Stimulated activated CD4-positive, alpha-beta T cell treated with anti-CD3 and anti-CD28 coated beads, Interleukin-15, amount 100 ng/mL, for 24 hours (primary cell): ENCODE data around the gene USP28.

Experiments used
- DNase-seq: peaks from one replicate; pipeline ENCODE4 v3.0.0-alpha.2; 2020

Gene USP28

DNA sequence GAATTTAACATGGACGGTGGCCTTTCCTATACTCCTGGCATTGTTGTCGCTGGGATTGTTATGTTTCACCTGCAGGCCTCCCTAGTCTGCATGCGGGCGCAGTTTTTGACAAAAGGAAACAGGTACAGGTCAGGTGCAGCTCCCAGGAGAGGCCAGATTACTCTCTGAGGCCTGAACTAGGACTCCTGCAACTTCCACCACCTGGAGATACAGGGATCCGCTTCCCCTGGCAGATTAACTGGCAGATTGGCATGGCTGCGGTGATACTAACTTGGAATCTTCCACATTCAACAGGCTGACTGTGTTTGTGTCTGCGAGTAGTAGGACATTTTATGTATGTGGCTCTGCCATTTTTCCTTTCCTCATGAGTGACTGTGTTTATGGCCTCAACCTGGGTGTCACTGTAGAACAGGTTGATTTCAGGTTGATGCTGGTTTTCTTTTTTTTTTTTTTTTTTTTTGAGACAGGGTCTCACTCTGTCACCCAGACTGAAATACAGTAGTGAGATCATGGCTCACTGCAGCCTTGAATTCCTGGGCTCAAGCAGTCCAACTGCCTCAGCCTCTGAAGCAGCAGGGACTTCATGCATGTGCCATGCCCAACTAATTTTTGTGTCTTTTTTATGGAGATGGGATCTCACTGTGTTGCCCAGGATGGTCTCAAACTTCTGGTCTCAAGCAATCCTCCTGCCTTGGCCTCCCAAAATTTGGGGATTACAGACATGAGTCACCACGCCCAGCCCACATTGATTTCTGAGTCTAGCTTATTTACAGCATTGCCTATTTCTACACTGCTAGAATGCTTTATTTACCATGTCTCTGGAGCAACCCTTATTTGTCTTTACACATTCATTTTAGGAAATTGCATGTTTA is 1.7 kb upstream of the USP28 start:
- DNase-seq: no peak

DNA sequence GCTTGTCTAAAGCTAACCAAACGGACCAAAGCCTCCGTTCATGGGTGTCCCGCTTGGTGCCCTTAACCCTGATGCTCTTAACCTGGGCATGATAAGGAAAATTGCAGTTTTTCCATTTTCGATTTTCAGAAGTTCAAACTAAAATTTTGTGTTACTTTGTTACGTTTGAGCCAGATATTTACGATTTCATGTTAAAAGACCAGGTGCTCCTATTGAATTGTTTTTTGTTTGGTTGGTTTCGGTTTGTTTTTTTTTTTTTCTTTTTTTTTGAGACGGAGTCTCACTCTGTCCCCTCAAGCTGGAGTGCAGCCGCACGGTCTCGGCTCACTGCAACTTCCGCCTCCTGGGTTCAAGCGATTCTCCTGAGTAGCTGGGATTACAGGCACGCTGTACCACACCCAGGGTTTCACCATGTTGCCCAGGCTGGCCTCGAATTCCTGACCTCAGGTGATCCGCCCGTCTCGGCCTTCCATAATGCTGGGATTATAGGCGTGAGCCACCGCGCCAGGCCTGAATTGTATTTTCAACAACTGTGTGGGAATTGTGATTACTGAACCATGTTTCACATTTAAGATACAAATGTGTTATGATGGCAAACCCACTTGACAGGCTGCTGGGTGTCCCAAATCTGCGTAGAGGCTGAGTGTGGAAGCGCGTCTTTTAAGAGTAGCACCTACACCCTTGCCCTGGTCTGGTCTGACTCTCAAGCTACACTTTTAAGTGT is 864 bp upstream of the USP28 start:
- no peak for DNase-seq

DNA sequence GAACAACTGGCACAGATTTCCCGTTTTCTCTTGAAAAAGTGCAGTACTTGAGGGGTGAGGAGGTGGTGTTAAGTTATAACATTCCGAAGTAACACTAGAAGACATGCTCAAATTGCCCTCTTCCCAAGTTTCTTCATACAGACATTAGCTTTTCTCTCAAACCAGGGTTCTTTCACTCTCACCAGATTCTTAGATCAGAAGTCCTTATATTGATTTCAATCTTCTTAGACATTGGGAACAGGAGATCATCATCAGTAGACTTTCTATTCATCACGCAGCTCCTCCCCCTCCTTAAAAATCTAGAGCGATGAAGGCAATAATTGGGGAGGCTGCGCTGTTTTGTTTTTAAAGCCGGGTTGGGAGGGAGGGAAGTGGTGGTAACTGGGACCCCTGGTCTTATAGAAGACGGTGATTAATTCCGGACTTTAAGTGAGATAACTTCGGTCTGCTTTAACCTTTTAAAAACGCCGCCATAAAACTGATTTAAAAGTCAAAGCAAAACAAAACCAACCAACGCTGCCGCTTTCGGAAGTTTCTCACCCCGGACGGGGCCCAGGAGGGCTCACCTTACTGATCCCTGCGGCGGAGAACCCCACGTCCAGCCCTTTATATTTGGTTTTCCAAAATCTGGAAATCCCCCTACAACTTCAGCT is 665 bp downstream of the USP28 start:
- DNase-seq: no peak

DNA sequence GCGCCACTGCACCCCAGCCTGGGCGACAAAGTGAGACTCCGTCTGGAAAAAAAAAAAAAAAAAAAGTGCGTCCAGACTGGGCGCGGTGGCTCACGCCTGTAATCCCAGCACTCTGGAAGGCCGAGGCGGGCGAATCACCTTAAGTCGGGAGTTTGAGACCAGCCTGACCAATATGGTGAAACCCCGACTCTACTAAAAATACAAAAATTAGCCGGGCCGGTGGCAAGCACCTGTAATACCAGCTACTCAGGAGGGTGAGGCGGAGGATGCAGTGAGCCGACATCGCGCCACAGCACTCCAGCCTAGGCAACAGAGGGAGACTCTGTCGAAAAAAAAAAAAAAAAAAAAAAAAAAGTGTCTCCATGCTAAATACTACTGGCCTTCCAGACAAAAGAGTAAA is 1.3 kb downstream of the USP28 start:
- no peak for DNase-seq

DNA sequence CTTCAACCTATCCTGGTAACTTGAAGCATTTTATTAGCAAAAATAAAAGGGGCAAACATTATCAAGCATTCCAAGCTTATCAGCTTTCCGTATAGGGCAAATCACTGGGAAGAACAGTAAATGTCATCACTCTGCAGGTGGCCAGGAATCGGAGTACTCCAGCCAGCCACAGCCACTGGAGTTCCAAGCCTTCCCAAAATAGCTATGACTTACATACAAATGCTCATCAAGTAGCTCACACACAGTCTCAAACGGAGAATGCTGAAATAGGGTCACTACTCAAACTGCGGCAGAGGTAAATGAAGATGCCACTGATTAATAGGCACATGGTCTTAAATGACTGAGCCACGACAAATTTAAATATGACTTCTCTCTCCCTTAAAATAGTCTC is 2.1 kb downstream of the USP28 start:
- no peak for DNase-seq

DNA sequence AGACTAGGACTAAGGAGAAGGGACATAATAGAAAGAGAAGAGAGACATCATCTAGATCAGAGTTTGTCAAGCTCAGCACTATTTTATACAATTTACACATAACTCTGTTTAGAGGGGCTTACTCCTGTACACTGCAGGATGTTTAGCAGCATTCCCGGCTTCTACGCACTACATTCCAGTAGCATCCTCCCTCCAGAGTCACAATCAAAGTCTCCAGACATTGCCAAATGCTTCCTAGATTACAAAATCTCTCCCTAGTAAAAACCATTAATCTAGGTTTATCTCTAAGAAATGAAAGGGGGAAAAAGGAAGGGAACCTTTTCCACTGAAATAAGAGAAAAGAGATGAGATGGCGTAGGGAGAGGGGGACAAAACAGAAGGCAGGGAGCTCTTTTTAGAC is 4.0 kb downstream of the USP28 start:
- DNase-seq: no peak

DNA sequence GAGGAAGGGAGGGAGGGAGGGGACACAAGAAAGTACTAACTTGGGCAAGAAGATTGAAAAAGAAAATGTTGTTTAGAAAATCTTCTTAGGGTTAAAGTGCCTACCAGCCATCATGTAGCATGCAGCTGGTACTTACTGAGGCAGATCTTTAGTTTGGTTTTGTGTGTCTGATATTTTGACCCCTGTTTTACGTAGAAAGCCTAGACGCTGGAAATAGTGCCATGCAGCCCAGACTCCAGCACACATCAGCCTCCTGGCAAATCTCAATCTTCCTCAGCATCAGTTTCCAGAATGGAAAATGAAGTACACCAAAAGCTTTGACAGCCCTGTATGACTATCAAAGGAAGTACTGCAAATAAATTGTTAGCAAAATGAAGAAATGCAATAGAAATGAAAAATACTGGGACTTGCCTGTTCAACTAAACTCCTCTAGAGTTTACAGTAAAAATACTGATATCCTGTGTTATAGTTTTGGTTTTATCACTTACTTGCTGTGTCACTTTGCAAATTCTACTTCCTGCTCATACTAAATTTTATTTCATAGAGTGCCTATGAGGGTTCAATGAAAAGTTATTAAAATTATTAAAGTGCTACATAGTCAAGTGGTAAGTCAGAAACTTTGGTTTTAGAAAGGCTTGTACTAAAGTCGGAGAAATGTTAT is 7.4 kb downstream of the USP28 start:
- DNase-seq: no peak

DNA sequence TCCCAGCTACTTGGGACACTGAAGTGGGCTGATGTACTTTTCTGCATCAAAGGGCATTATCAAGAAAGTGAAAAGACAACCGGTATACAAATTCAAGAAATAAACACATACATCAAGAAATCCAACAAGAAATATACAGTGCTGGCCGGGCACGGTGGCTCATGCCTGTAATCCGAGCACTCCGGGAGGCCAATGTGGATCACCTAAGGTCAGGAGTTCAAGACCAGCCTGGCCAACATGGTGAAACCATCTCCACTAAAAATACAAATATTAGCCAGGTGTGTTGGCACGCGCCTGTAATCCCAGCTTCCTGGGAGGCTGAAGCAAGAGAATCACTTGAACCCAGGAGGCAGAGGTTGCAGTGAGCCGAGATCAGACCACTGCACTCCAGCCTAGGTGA is 9.5 kb downstream of the USP28 start:
- no peak for DNase-seq

DNA sequence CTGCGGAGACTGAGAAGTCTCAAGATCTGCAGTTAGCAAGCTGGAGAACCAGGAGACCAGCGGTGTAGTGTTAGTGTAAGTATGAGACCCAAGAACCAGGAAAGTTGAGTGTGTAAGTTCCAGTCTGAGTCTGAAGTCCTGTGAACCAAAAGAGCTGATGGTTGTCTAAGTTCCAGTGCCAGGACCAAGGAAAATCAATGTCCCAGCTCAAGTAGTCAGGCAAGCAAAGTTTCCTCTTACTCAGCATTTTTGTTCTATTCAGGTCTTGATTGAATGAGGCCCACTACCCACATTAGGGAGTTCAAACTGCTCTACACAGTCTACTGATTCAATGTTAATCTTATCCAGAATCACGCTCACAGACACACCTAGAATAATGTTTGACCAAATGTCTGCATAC is 11.0 kb downstream of the USP28 start:
- no peak for DNase-seq

DNA sequence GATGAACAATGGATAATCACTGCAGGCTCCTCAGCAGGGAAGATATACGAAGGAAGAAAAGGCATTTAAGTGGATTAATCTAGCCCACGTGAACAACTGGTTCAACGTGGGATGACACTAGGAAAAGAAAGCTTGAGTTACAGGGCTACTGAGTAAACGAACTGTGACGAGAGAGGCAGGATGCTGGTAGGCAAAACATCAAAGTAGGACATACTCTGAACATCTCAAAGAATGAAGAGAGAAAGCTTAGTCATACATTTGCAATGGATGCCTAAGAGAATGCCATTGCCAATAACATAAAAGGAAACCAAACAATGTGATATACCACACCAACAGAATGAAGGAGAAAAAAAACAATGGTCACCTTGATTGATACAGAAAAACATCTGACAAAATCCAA is 12.9 kb downstream of the USP28 start:
- DNase-seq: no peak

DNA sequence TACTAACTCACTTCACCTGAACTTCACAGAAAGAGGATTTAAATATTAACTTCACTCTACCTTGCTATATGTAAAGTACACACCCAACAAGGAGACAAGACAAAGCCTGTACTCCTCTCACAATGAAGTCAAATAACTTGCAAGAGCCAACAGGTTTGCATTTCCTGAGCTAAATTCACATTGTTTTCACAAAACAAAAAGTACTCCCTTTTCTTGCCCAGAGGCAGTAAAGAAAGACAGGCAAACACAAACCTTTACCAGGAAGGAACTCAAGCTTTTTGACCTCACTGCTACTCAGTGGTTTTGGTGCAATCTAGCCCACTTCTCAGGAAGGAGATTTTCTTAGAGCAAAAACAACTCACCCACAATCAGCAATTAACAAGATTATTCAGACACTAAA is 15.7 kb downstream of the USP28 start:
- DNase-seq: no peak

DNA sequence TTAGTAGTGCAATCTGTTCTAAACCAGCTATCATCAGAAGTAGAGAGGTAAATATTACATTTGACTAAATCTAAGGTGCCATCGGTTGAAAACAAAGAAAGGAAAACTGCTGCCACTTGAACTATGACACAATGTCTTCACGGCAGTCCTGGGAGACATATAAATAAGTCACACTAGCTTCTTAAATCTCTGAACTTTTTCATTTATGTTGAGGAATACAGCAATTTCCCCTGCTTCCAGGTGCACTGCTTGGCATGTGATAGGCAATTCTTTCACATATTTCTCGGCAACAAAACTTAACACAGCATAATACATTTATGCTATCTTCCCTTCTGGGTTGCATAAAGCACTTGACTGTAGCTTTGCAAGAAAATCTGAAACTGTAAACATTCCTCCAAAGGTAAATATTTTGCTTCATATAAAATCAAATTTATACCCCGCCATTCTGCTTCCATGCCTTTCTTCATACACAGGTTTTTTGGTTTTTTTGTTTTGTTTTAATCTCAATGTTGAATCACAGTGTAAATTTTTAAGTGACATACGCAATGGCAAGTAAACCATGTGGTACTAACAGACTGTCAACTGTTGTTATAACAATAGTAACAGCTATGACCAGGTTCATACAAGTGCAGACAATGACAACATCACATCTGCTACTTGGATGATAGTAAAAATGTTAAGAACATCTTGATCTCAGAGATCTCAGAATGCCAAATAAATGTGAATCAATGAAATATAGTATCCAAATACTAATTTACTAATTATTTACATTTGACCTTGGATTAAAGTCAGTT is 18.2 kb downstream of the USP28 start:
- DNase-seq: no peak

DNA sequence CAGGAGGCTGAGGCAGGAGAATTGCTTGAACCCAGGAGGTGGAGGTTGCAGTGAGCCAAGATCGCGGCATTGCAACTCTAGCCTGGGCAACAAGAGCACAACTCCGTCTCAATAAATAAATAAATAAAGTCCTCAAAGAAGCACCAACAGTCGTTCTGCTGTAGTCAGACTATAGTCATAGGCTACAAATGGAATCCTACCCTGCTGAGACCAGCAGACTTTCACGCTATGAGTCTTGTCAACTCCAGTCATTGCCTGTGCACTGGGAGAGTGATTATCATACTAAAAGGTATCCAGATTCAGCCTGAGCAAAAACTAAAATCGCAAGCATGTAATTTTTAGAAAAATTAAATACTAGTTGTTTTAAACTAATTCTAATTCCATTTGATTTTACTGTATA is 19.6 kb downstream of the USP28 start:
- no peak for DNase-seq

DNA sequence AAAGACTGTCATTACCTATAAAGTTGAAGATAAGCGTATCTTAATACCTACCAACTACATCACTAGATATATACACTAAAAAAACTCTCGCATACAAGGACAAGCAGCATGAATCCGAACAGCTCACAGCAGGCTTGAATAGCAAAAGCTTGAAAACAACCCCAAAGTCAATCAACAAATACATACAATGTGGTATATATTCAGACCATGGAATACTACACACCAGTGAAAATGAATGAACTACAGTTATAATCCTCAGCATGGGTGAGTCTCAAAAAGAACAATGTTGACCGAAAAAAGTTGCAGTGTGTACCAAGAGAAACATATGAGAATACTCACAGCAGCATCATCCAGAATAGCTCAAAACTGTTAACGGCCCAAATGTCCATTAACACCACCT is 25.2 kb downstream of the USP28 start:
- no peak for DNase-seq

DNA sequence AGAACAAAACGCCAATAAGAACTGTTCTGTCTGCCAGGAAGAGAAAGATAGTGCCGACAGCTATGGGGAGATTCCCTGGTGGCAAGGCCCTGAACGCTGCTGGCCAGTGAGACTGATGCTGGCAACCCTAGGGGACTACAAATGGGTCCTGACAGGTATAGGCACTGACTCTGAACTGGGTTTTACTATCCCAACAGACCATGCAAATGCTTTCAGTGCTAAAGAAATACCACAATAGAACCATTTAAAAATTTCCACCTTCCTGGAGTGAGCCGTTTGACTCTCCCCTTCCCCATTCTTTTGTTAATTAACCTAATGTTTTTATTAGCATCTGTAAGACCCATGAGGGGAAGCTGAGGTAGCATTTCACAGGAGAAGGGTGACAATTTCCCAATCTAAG is 25.7 kb downstream of the USP28 start:
- DNase-seq: no peak

DNA sequence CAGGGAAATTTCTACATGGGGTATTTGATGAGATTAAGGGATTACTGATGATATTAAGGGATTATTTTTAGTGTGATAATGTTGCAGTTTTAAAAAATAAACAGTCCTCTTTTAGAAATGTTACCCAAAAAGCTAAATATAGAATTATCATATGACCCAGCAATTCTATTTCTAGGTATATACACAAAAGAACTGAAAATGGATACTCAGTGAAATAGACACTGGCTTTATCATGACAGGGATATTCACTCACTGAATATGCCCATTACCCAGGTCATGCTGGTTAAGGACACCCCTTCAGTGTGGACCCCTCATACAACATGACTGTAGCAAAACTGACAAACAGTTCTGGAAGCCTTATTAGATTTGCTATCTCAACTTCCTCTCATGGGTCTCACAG is 27.8 kb downstream of the USP28 start:
- no peak for DNase-seq

DNA sequence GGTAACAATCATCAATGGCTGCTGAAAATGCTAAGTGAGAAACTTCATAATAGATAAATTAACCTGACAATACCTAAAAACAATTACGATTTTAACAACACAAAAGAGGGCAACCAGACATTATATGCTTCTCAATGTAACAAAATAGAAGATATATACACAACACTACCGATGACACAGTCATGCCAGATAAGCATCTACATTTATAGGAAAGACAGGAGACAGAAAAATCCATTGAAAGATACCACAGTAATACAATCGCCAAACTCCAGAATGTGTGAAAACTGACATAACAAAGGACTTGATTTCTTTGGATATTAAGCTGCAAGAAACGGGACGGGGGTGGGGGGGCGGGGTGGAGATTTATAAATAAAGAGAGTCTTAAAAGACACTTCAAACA is 28.3 kb downstream of the USP28 start:
- no peak for DNase-seq

DNA sequence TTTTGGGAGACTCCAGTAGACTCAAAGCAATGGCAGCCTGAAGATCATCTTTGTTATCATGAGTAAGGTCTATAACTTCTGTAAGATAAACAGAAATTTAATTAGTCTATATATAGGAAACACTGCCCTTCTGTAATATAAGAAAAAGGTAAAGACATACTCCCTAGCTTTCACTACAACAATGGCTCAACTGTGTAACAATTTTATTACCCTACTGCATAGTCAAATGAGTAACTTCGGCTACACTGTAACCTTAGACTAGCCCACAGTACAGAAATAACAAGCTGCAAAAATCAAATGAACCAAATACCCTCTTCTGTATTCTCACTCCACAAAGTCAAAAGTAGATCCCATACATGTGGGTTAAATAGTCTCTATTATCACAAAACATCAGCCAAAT is 33.7 kb downstream of the USP28 start:
- no peak for DNase-seq

DNA sequence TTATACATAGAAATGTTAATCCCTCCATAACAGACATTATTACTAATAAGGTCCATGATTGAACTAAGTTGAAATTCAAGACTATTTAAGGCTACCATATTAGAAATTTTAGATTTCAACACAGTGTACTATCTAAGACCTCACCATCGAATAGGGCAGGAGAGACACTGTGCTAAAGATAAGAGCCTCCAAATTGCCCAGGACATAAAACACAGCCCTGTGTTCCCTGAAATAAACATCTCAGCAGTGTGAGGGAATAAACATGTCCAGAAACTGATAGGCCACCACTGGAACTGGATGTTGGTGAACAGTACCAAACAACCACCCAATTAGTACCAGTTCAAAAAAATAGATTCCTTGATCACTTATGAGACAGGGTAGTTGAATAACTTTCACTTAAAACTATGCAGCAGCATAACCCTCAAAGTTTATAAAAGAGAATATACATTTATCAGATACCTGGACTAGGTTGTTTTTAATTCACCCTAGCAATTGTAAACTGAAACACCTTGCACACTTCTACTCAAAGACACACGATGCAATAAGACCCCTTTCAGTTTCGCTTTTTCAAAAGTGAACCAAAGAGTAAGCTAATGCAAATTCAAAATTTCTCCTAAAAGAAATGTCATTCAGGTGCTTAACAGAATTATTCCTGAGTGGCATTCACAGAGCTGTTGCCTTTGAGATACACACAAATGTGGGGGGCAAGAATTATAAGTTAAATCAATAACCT is 34.3 kb downstream of the USP28 start:
- no peak for DNase-seq

DNA sequence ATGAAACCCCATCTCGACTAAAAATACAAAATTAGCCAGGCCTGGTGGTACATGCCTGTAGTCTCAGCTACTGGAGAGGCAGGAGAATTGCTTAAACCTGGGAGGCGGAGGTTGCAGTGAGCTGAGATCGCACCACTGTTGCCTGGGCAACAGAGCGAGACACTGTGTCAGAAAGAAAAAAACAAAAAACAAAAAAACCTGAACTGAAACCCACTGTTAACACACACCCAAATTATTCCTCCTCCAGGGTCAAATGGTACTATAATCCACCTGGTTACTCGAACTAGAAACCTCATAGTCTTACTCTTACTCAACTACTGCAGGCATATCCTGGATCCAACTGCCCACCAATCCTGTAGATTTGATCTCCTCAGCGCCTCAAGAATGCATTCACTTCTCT is 35.5 kb downstream of the USP28 start:
- DNase-seq: no peak

DNA sequence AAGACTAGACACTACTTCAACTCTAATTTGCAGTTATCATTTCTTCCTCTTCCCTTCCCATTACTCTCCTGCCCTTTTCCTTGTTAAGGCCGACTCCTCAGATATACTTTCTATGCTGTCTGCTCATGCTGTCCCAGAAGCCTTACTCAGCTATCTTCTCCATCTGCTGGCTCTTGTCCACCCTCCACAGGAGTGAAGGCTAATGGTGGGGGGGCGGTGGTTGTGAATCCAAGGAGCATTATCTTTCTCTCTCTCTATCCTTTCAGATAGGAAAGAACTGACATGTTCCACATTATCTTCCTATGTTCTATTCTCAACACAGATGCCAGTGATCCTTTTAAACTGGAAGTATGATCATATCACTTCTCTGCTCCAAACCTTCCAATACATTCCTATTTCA is 37.4 kb downstream of the USP28 start:
- DNase-seq: no peak

DNA sequence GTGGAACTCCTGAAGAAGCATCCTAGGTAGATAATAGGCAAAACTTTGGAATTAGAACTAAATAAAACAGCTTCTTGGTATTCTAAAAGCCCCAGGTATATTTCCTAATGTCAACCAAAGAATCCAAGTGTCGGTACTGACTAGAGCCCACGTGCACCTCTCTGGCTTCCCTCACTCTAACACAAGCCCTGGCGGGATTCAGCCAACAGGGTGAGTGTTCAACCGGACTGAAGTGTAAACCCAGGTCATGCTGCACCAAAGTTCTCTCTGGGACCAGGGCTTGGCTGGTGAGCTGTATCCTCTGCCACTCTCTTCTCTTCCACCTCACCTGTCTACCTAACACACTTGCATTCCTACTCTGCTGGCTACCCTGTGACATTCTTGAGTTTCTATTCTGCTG is 40.1 kb downstream of the USP28 start:
- no peak for DNase-seq
